HG02973 (cell line): Measurements from ENCODE around the gene NR4A3.
A peak's percentile ranks its signal among the peaks of the same experiment; 100 is the strongest.

Experiments used
- ATAC-seq: cut with Tn5 transposase; IDR thresholded peaks from one replicate; pipeline ENCODE4 v1.9.1; 2021; ENCODE audit warnings: moderate library complexity; ENCODE audit not compliant: unreplicated experiment

The NR4A3 gene

GRCh38 chr9:99873531-99873930, 51.8 kb downstream of the NR4A3 start:
- ATAC-seq: no peak

GRCh38 chr9:99873943-99874584, 52.4 kb downstream of the NR4A3 start:
- no peak for ATAC-seq

- ATAC-seq: no peak
Observed at GRCh38 chr9:99876190-99876589, 54.5 kb downstream of the NR4A3 start.

- no peak for ATAC-seq
Observed at GRCh38 chr9:99878651-99879050, 57.0 kb downstream of the NR4A3 start.

- no peak for ATAC-seq
Observed at GRCh38 chr9:99881769-99882168, 60.1 kb downstream of the NR4A3 start.

GRCh38 chr9:99885747-99886146, 64.1 kb downstream of the NR4A3 start:
- no peak for ATAC-seq

- ATAC-seq: no peak
Observed at GRCh38 chr9:99889120-99889519, 67.4 kb downstream of the NR4A3 start.

GRCh38 chr9:99894826-99895225, 73.1 kb downstream of the NR4A3 start:
- no peak for ATAC-seq

- no peak for ATAC-seq
Observed at GRCh38 chr9:99895510-99895909, 73.8 kb downstream of the NR4A3 start.

GRCh38 chr9:99896119-99896518, 74.4 kb downstream of the NR4A3 start:
- no peak for ATAC-seq

GRCh38 chr9:99903393-99903792, 81.7 kb downstream of the NR4A3 start:
- ATAC-seq: no peak

- ATAC-seq: no peak
Observed at GRCh38 chr9:99905833-99906402, 84.2 kb downstream of the NR4A3 start.

- ATAC-seq: peak; percentile 89
Observed at GRCh38 chr9:99906403-99907207, 84.9 kb downstream of the NR4A3 start, which contains the start of gene STX17. TSS of gene STX17 (plus strand) at chr9:99906654. CDS start at chr9:99915240, 8,586 bp downstream.

- no peak for ATAC-seq
Observed at GRCh38 chr9:99907208-99907532, 85.5 kb downstream of the NR4A3 start.

- no peak for ATAC-seq
Observed at GRCh38 chr9:99911600-99911999, 89.9 kb downstream of the NR4A3 start.
